MCF 10A (cell line): Measurements from ENCODE around the gene PALM2AKAP2. TPM values are rescaled to one million over a fixed set of nuclear protein-coding genes. Genes with fewer than 3 reads are reported as not detected.
"Not testable (repeated sequence)": the region's sequence is repeated elsewhere in the genome, so short reads cannot be mapped to it uniquely, and the experiment has no call there.

Experiments
- BruUV-seq: library from RNA; stranded (reverse); fragments of 400-500 nt; replicated peaks from 2 replicates; lab custom pipeline; 2021; lab: Mats Ljungman, UMichigan
- CTCF ChIA-PET: fragments of 300-600 bp; sonication (Branson Sonifier 250); formaldehyde crosslinking; extraction: SDS; loops from one replicate; lab custom pipeline; 2021; ENCODE audit warnings: antibody characterized with exemption, inconsistent platforms; lab: Yijun Ruan, JAX
- POLR2A ChIA-PET: fragments of 300-600, 350-650 bp; sonication (Branson Sonifier 250); formaldehyde crosslinking; extraction: SDS; loops from one replicate; lab custom pipeline; 2020; ENCODE audit warnings: antibody characterized with exemption, inconsistent platforms; lab: Yijun Ruan, JAX
- DNase-seq: peaks from one replicate; pipeline ENCODE4 v3.0.0-alpha.2; 2018; ENCODE audit not compliant: unreplicated experiment
- H3K27ac Mint-ChIP-seq: one replicate; pipeline ENCODE4 v1.8.0; 2022; ENCODE audit warnings: mild to moderate bottlenecking, low read depth, mixed read lengths; ENCODE audit not compliant: unreplicated experiment
- H3K27me3 Mint-ChIP-seq: one replicate; pipeline ENCODE4 v1.8.0; 2022; ENCODE audit warnings: mixed read lengths; ENCODE audit not compliant: insufficient read depth, unreplicated experiment
- H3K36me3 Mint-ChIP-seq: one replicate; pipeline ENCODE4 v1.8.0; 2022; ENCODE audit warnings: mild to moderate bottlenecking, moderate library complexity, mixed read lengths; ENCODE audit not compliant: insufficient read depth, unreplicated experiment
- H3K4me1 Mint-ChIP-seq: one replicate; pipeline ENCODE4 v1.8.0; 2022; ENCODE audit warnings: mixed read lengths; ENCODE audit not compliant: insufficient read depth, unreplicated experiment
- H3K4me3 Mint-ChIP-seq: one replicate; pipeline ENCODE4 v1.8.0; 2022; ENCODE audit warnings: mild to moderate bottlenecking, moderate library complexity, mixed read lengths; ENCODE audit not compliant: unreplicated experiment
- H3K9me3 Mint-ChIP-seq: one replicate; pipeline ENCODE4 v1.8.0; 2022; ENCODE audit warnings: mixed read lengths; ENCODE audit not compliant: unreplicated experiment
- CTCF ChIP-seq: fragments of 200-600 bp; IDR thresholded peaks from one replicate; pipeline ENCODE4 v1.8.0; 2022; ENCODE audit warnings: antibody characterized with exemption, mild to moderate bottlenecking; ENCODE audit not compliant: unreplicated experiment
- intact Hi-C: fragments of 100-400 bp; cut with micrococcal nuclease; formaldehyde crosslinking; loops from 2 replicates; pipeline ENCODE4 v1.14.1; 2022
- total RNA-seq: library from RNA; stranded (reverse); gene quantifications from 2 replicates; pipeline ENCODE4 v1.2.3, GENCODE V29; 2022

The PALM2AKAP2 gene
- total RNA-seq, 1 experiment from 2014 or later = 5.3 TPM

GRCh38 chr9:109816490-109816889 is 36.5 kb downstream of the PALM2AKAP2 start:
- Mint-ChIP-seq H3K27ac (no peak overlapping the region), H3K27me3 (no peaks in the 10 kb centered on the region), H3K36me3 (no peaks in the 10 kb centered on the region), H3K4me3 (no peak overlapping the region), H3K4me1 (no peaks in the 10 kb centered on the region), H3K9me3 (no peaks in the 10 kb centered on the region)
- intact Hi-C loops = loop anchor here (5.0 kb wide), 1 partner anchor 374 kb away; no protein-coding TSS in a partner anchor
- DNase-seq = peak; percentile 92
- CTCF ChIA-PET = interaction anchor here (0.6 to 8.3 kb wide), 25 partner anchors 9 to 807 kb away, joined by 3 to 147 read pairs (median 4); no protein-coding TSS in a partner anchor
- POLR2A ChIA-PET = interaction anchor here (2.2 kb wide), 1 partner anchor 17 kb away, joined by 7 read pairs; no protein-coding TSS in a partner anchor
- no peak for TF ChIP-seq CTCF
- BruUV-seq = no TSS peak

DNA sequence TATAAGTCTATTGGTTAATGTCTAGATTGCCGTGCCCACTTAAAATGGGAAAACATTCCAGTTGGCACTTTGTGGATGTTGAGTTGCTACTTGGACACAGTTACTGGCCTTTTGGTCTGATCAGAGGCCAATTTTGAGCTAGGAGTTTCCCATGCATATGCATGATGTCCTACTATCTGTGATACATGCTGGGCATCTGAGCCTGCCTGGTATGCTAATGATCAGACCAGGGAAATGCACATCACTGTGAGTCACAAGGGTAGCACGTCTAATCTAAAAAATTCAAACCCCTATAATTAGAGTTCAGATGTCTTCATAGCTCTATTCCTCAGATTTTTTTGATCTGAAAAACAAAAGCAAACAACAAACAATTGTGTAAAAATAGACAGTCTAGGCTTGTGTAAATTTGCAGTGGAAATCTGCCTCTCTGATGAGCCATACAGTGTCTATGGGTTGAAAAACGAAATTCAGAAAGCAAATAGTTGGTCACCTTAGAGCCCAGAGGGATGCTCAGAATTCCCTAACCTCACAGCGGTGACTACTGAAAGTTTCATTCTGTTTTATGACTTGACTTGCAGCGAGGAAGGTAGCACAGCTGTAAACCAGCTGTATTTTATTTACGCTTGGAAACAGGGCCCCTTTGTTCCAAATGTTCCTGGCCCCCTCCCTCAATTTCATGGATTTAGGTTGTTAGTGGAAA is 37.3 kb downstream of the PALM2AKAP2 start:
- no peaks in the 10 kb centered on the region for H3K36me3 Mint-ChIP-seq
- no peaks in the 10 kb centered on the region for H3K27me3 Mint-ChIP-seq
- no peak for TF ChIP-seq CTCF
- BruUV-seq = no TSS peak
- POLR2A ChIA-PET = interaction anchor here (0.9 to 2.6 kb wide), 4 partner anchors 18 to 243 kb away, joined by 3 to 16 read pairs (median 6); no protein-coding TSS in a partner anchor
- H3K27ac Mint-ChIP-seq = no peak overlapping the region
- intact Hi-C loops = loop anchor here (1.0 to 5.0 kb wide), 2 partner anchors 164 to 375 kb away; no protein-coding TSS in a partner anchor
- no peaks in the 10 kb centered on the region for H3K9me3 Mint-ChIP-seq
- H3K4me3 Mint-ChIP-seq = no peak overlapping the region
- CTCF ChIA-PET = interaction anchor here (0.6 to 8.3 kb wide), 37 partner anchors 10 to 806 kb away, joined by 3 to 147 read pairs (median 4); no protein-coding TSS in a partner anchor
- peak; percentile 1 for DNase-seq
- no peaks in the 10 kb centered on the region for H3K4me1 Mint-ChIP-seq

DNA sequence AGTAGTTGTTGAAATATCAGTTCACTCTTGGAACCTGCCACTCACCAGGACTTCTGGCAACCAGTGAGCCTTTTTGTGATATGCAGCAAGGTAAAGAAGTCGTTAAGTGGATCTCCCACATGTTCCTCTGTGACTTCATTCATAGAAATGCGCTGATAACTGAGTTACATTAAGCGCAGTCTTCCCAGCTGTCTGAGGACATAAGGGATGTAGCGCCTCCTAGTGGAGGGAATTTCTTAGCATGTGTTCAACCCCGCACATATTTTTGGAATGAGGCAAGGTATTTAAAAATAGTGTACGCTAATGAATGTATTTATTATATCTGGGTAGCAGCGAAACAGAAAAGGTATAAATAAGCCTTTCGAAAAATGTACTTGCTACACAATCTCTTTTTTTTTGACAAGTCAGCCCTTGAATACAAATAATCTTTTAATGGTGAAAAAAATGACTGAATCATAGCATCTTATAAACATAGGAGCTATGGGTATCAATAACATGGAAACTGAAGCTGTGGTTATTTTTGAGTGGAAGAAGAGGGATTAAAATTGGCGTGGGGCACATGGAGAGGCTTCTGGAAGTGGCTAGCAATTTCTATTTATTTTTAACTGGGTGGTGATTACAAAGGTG is 38.0 kb downstream of the PALM2AKAP2 start:
- DNase-seq = peak; percentile 91
- CTCF ChIA-PET = interaction anchor here (0.6 to 8.3 kb wide), 32 partner anchors 9 to 509 kb away, joined by 3 to 147 read pairs (median 4); no protein-coding TSS in a partner anchor
- Mint-ChIP-seq H3K9me3 (no peaks in the 10 kb centered on the region), H3K27ac (no peak overlapping the region), H3K27me3 (no peaks in the 10 kb centered on the region), H3K4me1 (no peaks in the 10 kb centered on the region), H3K36me3 (no peaks in the 10 kb centered on the region), H3K4me3 (no peak overlapping the region)
- POLR2A ChIA-PET = interaction anchor here (0.7 to 2.6 kb wide), 6 partner anchors 19 to 244 kb away, joined by 3 to 16 read pairs (median 4); no protein-coding TSS in a partner anchor
- peak; percentile 84 for TF ChIP-seq CTCF
- BruUV-seq = no TSS peak
- intact Hi-C loops = loop anchor here (1.0 to 5.0 kb wide), 4 partner anchors 165 to 376 kb away; no protein-coding TSS in a partner anchor

GRCh38 chr9:109821711-109822110 is 41.7 kb downstream of the PALM2AKAP2 start:
- POLR2A ChIA-PET = interaction anchor here (0.6 kb wide), 1 partner anchor 126 kb away, joined by 3 read pairs; no protein-coding TSS in a partner anchor
- intact Hi-C loops = no loop called here
- no peak for TF ChIP-seq CTCF
- CTCF ChIA-PET = interaction anchor here (8.3 kb wide), 1 partner anchor 247 kb away, joined by 147 read pairs; no protein-coding TSS in a partner anchor
- no TSS peak for BruUV-seq
- no peak overlapping the region for H3K4me3 Mint-ChIP-seq
- no peaks in the 10 kb centered on the region for H3K4me1 Mint-ChIP-seq
- no peak overlapping the region for H3K27ac Mint-ChIP-seq
- H3K27me3 Mint-ChIP-seq = no peaks in the 10 kb centered on the region
- no peaks in the 10 kb centered on the region for H3K9me3 Mint-ChIP-seq
- DNase-seq = no peak
- H3K36me3 Mint-ChIP-seq = no peaks in the 10 kb centered on the region

DNA sequence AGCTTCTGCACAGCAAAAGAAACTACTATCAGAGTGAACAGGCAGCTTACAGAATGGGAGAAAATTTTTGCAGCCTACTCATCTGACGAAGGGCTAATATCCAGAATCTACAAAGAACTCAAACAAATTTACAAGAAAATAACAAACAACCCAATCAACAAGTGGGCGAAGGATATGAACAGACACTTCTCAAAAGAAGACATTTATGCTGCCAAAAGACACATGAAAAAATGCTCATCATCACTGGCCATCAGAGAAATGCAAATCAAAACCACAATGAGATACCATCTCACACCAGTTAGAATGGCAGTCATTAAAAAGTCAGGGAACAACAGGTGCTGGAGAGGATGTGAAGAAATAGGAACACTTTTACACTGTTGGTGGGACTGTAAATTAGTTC is 45.4 kb downstream of the PALM2AKAP2 start:
- not testable (repeated sequence) for BruUV-seq, DNase-seq, H3K27ac Mint-ChIP-seq

More for the DNA sequence above, 45.4 kb downstream of the PALM2AKAP2 start:
- H3K9me3 Mint-ChIP-seq, H3K4me1 Mint-ChIP-seq, CTCF ChIA-PET, H3K27me3 Mint-ChIP-seq, intact Hi-C loops, POLR2A ChIA-PET, H3K4me3 Mint-ChIP-seq, H3K36me3 Mint-ChIP-seq: not testable (repeated sequence)
